Right forelimb (tissue), 1 donor: ENCODE results near the gene KLC3.

ENCODE experiments used
- DNase-seq: peaks from one replicate; pipeline ENCODE4 v3.0.0-alpha.2; 2018

Gene KLC3

DNA sequence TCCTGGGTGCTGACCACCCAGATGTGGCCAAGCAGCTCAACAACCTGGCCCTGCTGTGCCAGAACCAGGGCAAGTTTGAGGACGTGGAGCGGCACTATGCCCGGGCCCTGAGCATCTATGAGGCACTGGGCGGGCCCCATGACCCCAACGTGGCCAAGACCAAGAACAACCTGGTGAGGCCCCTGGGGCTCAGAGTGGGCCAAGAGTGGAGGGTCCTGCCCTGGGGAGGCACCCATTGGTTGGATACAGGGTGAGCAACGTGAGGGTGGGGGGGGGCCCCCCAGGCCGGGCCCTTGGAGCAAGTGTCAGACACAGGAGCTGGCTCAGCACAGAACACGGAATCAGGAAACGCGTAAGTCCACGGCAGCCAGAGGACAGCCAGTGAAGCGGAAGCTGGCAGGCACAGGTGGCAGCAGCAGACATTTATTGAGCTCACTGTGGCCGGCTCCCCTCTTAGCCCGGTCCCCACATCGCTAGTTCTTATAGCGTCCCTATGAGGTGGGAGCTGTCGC lies 8.9 kb downstream of the KLC3 start:
- no peak for DNase-seq

- DNase-seq = no peak
Measured at GRCh38 chr19:45350477-45351058, 10.0 kb downstream of the KLC3 start.

DNA sequence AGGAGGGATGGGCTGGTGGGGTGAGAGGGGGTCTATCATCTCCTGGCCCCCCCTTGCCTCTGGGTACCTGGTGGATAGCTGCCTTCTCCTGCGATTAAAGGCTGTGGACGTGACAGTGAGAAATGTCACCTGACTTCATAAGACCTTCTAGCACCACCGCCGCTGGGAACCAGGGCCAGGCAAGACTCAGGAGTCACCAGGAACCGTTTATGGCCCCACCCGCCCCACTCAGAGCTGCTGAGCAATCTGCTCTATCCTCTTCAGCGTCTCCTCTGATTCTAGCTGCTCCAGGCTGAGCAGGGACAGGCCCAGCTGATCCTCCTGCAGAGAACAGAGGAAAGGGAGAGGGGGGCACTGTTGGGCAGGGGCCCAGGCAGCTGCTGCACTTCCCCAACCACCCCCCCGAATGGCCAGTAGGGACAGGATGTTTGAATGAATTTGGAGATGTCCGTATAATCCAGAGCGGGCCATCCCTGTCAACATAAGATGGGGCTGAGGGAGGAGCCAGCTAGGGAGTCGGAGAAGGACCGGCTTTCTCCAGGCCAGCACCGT lies 10.9 kb downstream of the KLC3 start:
- no peak for DNase-seq

GRCh38 chr19:45352062-45352461 lies 11.5 kb downstream of the KLC3 start:
- no peak for DNase-seq

DNA sequence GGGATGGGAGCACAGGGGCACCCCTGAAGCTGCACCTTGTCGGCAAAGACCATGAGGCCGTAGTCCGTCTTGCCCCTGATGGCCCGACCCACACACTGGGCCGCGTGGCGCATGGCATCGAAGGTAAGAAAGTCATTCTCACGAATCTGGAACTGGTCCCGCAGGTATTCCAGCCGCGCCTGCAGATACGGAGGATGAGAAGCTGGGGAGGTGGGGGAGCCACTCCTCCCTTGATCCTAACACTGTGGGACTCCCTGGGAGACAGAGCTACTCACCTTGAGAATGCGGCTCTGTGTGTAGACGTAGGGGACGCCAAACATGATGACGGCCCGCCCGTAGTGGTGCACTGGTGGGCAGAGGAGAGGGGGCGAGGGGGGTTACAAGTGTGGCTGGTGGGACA lies 11.9 kb downstream of the KLC3 start:
- DNase-seq = no peak

DNA sequence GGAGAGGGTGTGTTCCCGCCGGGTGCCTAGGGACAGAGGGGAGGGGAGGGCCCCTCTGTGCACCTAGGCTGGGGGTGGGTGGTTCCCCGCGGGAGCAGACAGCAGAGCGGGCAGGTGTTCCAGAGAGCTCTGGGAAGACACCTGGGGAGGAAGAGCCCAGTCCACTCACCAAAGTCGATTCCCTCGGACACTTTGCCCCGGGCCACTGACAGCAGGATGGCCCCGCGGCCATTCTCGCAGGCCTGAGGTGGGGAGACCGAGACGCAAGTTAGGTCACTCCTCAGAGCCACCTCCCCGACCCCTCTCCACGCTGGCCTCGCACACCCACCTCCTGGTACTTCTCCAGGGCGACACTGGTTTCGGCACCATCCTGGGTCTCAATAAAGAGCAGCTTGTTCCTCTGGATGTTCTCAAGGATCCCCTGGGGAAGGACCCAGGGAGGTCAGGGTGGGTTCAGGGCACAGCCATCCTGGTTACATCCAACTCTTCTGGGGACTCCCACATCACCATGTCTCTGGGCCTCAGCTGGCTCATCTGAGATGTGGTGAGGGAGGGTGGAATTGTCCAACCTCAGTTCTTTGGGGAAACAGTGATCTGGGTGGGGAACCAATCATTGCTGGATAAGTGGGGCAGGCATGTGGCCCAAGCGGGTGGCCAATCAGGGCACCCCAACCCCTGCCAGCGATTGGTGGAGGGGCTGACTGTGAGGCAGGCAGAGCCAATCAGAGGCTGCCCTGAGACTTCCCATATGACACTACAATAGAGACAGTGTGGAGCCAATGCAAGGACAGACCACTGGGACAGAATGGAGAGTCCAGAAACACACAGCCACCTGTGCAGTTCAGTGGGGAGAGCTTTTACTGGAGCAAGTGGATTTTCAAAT lies 12.6 kb downstream of the KLC3 start:
- no peak for DNase-seq

DNA sequence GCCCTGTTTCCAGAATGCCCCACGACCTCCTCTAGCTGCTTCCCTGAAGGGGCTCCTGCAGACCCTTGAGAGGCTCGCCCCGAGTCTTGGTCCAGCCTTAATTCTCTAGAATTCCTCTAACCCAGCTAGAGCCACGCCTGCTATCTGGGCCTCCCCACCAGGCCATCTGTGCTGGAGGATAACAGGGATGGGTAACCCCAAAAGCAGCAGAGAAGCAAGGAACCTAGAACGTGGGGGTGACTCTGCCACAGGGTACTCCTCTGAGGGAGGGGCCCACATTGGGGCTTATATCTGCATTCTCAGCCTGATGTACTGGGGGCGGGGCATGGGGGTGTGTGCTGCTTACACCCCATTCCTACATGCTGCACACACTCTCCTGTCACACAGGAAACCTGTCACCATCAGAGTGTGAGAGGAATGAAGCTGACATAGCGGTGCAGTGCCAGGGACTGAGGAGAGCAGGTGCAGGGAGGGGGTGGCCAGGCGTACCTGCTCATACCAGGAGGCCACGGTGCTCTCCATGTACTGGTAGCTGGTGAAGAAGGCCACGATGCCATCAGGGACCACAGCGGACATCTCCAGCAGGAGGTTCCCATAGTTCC lies 13.8 kb downstream of the KLC3 start:
- DNase-seq = no peak

- no peak for DNase-seq
Measured at GRCh38 chr19:45355402-45355801, 14.9 kb downstream of the KLC3 start.

DNA sequence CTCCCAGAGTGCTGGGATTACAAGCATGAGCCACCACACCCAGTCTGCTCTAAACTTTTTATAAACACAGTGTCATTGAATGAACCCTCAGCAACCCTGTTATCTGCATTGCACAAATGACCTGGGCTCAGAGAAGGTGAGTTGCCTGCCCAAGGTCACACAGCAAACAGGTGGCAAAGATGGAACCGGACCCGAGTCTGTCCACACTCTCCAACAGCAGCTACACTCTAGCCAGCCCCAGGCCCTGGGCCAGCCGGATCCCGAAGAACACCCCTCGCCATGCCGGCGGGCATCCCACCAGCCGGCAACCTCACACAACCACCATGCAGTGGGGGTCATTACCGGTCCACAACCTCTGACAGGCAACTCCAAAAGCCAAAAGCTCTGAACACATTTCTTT lies 15.4 kb downstream of the KLC3 start:
- DNase-seq = no peak

DNA sequence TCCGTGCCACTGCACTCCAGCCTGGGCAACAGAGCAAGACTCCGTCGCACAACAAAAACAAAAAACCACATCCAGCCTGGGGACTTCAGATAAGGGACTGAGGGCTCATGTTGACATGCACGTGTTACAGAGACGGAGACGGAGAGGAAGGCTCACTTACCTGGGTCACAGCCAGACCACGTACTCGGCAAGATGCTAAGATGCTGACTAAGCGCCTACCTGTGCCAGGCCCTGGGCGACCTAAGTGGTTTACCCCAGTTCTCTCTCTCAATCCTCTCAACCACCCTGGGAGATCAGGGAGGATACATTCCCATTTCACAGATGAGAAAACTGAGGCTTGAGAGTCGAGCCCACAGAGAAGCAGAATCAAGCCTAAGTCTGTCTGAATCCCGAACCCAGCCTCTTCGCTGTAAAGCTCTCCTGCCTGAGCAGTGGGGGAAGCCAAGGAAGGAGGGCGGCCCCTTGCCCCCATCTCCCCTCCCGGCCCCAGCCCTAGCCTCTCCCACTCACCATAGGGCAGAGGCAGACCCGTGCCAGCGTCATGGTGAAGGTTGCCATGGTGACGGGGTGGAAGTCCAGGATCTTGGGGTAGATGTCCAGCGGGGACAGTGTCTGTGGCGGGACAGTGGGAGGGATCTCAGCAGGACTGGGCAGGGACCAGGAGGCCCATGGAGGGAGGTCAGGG lies 16.4 kb downstream of the KLC3 start:
- DNase-seq = no peak

GRCh38 chr19:45357445-45357783 lies 16.9 kb downstream of the KLC3 start:
- DNase-seq = no peak

DNA sequence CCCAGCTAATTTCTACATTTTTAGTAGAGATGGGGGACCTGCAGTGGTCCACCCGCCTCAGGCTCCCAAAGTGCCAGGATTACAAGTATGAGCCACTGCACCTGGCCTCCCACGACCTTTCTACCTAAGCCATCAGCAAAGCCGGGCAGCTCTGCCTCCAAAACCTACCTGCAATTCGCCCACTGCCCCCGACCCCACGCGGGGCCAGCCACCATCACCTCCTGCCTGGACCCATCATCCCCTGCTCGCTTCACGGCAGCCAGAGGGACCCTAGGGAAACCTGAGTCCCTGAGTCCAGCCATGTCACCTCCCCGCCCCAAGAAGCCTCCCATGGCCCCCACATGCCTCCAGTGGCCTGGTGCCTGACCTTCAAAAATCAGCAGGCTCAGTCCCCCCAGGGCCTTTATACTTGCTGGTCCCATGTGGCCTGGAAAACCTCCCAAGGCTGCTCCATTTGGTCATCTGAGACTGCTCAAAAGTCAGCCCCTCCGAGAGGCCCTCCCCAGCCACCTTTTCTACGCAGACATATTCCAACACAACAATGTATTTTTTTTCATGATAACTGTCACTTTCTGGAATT lies 17.8 kb downstream of the KLC3 start:
- no peak for DNase-seq

DNA sequence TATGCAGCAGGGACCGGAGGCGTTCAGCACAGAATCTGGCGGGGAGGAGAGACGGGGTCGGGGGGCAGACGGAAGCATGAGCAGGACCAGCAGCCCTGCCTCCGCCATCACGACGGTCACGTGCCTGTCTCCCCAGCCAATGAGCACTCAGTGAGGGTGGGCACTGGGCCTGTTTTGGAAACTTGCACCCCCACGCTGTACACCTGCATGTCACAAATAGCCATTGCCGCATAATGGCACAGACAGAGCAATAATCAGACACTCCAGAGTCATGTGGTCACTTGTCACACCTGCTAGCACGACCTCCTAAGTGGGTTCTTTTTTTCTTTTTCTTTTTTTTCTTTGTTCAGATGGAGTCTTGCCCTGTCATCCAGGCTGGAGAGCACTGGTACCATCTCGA lies 21.1 kb downstream of the KLC3 start:
- no peak for DNase-seq

- DNase-seq = no peak
Measured at GRCh38 chr19:45362291-45362690, 21.7 kb downstream of the KLC3 start.

GRCh38 chr19:45363861-45364459 lies 23.4 kb downstream of the KLC3 start:
- DNase-seq = no peak

DNA sequence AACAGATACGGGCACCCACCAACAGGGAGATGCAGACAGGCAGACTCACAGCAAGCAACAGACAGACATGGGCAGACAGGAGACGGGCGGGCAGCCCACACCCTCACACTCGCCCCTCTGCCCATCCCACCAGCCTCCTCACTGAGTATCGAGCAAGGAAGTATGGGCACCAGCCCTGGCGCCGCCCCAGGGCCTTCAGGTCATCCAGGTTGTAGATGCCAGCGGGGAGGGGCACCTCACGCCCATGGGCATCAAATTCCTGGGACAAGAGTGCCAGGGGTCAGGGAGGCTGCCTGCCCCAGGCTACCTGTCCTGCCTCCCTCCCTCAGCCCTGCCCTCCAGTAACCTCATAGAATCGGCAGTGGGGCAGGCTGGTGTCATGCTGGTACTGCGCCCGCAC lies 24.1 kb downstream of the KLC3 start:
- DNase-seq = no peak

- no peak for DNase-seq
Measured at GRCh38 chr19:45368127-45368526, 27.6 kb downstream of the KLC3 start.

DNA sequence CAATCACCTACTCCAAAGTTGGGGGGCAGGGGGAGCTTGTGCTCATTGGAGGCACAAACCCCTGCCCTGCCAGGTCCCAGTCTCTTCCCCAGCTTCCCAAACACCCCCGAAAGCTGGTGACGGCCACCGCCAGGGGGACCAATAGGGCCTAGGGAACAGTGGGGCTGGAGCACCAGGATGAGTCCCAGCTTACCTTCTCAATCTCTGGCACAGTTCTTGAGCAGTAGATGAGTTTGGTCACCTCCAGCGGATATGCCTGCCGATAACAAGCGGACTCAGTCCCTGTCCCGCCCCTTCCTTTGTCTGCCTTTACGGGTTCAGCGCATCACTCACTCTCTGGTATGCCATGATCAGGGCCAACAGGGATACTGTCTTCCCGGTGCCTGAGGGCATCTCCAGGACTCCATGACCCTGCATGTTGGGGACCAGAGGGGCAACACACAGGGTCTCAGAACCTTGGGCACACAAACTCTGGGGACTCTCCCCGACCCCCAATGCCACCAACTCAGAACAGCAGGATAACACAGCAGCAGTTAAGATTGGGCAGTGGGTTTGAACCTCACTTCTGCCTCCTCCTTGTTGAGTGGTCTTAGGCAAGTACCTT lies 28.3 kb downstream of the KLC3 start:
- DNase-seq = no peak

GRCh38 chr19:45370410-45371204 lies 30.1 kb downstream of the KLC3 start, which contains the start of gene ERCC2:
Gene ERCC2, minus strand, starts transcription at chr19:45370573. Its CDS starts 33 bp downstream, at chr19:45370540.
- DNase-seq = peak; percentile 100

DNA sequence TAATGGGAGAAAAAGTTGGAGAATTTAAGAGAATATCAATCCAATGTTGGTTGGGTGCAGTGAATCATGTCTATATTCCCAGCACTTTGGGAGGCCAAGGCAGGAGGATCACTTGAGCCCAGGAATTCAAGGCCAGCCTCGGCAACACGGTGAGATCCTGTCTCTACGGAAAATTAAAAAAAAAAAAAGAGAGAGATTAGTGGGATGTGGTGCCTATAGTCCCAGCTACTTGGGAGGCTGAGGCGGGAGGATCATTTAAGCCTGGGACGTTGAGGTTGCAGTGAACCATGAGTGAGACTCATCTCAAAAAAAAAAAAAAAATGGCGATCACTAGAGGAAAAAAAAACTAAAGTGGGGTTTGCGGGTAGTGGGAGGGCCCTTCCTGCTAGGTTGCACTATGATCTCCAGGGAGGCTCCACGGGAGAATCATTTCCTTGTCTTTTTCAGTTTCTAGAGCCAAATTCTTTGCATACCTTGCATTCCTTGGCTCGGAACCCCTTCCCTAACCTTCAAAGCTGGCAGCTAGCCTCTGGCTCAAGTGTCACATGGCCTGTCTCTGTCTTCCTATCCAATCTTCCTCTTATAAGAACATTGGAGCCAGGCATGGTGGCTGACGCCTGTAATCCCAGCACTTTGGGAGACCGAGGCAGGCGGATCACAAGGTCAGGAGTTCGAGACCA lies 35.6 kb downstream of the KLC3 start:
- DNase-seq = no peak
